Spleen (tissue), 11 donors: ENCODE measurements around the gene PALLD. TPM values are rescaled to one million over a fixed set of nuclear protein-coding genes. Genes with fewer than 3 reads are reported as not detected.
A peak's percentile ranks its signal among the peaks of the same experiment; 100 is the strongest.

Experiments
- DNase-seq: peaks from one replicate; pipeline ENCODE4 v3.0.0-alpha.2; 2020
- H3K27ac ChIP-seq, 8 donors: fragments of 200-600 bp; sonication (generic) in 7 of 8; 1 replicate in 4 of 8; 2 replicates in 4 of 8; pipeline versions ENCODE4 v1.5.0 to v1.8.0; 2016 to 2021; ENCODE audit warnings: inconsistent platforms in 4 of 8, mild to moderate bottlenecking in 4 of 8, moderate library complexity in 1 of 8
- H3K27me3 ChIP-seq, 7 donors: fragments of 200-600 bp; sonication (generic) in 6 of 7; replicated peaks in 1 of 7; 1 replicate in 4 of 7; 2 replicates in 3 of 7; pipeline versions ENCODE4 v1.5.0 to v1.8.0; 2016 to 2021; ENCODE audit warnings: inconsistent platforms in 3 of 7, mild to moderate bottlenecking in 1 of 7
- H3K36me3 ChIP-seq, 6 donors: fragments of 200-600 bp; sonication (generic) in 5 of 6; 1 replicate in 4 of 6; 2 replicates in 2 of 6; pipeline versions ENCODE4 v1.5.0 to v1.8.0; 2016 to 2021; ENCODE audit warnings: inconsistent platforms in 2 of 6
- H3K4me1 ChIP-seq, 6 donors: fragments of 200-600 bp; sonication (generic) in 5 of 6; 1 replicate in 3 of 6; 2 replicates in 3 of 6; pipeline versions ENCODE4 v1.5.0 to v1.8.0; 2016 to 2021; ENCODE audit warnings: inconsistent platforms in 3 of 6
- H3K4me3 ChIP-seq, 8 donors: fragments of 200-600 bp; sonication (generic) in 7 of 8; 1 replicate in 4 of 8; 2 replicates in 4 of 8; pipeline versions ENCODE4 v1.5.0 to v1.8.0; 2016 to 2021; ENCODE audit warnings: inconsistent platforms in 4 of 8, mild to moderate bottlenecking in 4 of 8, moderate library complexity in 2 of 8
- H3K9me3 ChIP-seq, 8 donors: fragments of 200-600 bp; sonication (generic) in 7 of 8; 1 replicate in 4 of 8; 2 replicates in 4 of 8; pipeline versions ENCODE4 v1.5.0 to v1.8.0; 2016 to 2021; ENCODE audit warnings: inconsistent platforms in 4 of 8
- CTCF ChIP-seq, 11 experiments: fragments of 200-600 bp in 7 of 11; fragments of 450-650 bp in 4 of 11; sonication (generic) in 4 of 11; IDR thresholded peaks in 8 of 11; conservative IDR thresholded peaks in 3 of 11; 1 replicate in 7 of 11; 2 replicates in 4 of 11; pipeline versions ENCODE4 v1.4.0 to v1.8.0; 2016 to 2021; ENCODE audit warnings: antibody characterized with exemption in 11 of 11, inconsistent platforms in 4 of 11, mild to moderate bottlenecking in 1 of 11
- POLR2A ChIP-seq, 3 donors: fragments of 450-650 bp; IDR thresholded peaks; one replicate each; pipeline ENCODE4 v1.5.1; 2017; ENCODE audit warnings: antibody characterized with exemption in 3 of 3, mild to moderate bottlenecking in 1 of 3
- POLR2AphosphoS5 ChIP-seq, 3 donors: sonication (generic); formaldehyde crosslinking; IDR thresholded peaks; one replicate each; pipeline ENCODE4 v1.5.1; 2017; ENCODE audit warnings: antibody characterized with exemption in 3 of 3
- WGBS, 5 donors: extraction: QIAGEN DNeasy Blood & Tissue Kit in 3 of 5; methylation state at CpG; one replicate each; pipeline versions ENCODE4 v1.1.5 to v1.1.7; 2013 to 2018; 5-methylcytosine and 5-hydroxymethylcytosine counted together
- intact Hi-C: fragments of 100-400 bp; cut with DNase I; formaldehyde crosslinking; loops from one replicate; pipeline ENCODE4 v1.15.0; 2023; ENCODE audit warnings: low total_unique reads
- polyA plus RNA-seq, 3 donors: library from polyadenylated mRNA; stranded (reverse); fragments of 200-250 nt; gene quantifications; one replicate each; pipeline ENCODE4 v1.2.1, GENCODE V29; 2013
- total RNA-seq, 7 donors: library from RNA; depleted of rRNA in 3 of 7; stranded (reverse); fragments of >200 nt in 3 of 7; fragmentation: NEBNext Ultra II Directional in 4 of 7; extraction: Animal tissue kit (Norgen Biotek cat#: 25700) in 4 of 7; gene quantifications; one replicate each; pipeline versions ENCODE4 v1.1.0 to v1.2.1, GENCODE V29; 2016 to 2021
- donor health status: healthy with polysubstance abuse.
- donor health status: DM: no; HTN: no; CAD: no; lungs with moderate emphysema.
- donor health status: DM: no; HTN: no; CAD: no.
- donor health status: Bipolar disorder and iron deficiency.
- donor health status: healthy.
- donor health status: DM: no; HTN: no; CAD: no.
- donor health status: DM: yes; HTN: yes; CAD: no.

Gene PALLD
- total and polyA plus RNA-seq, 10 donors, result 24.3 to 228 (median 142) TPM

- H3K36me3 ChIP-seq, result peaks cover 0 to 71% (median 24%) of the 10 kb centered on the region in 6 donors
- 91 to 99% (median 98%) methylated on average over 3 of the region's 3 CpGs for WGBS, 5 donors
- H3K4me1 ChIP-seq, result no peaks in the 10 kb centered on the region
These were observed 394.8 kb downstream of the PALLD start for GRCh38 chr4:168891688-168892087.

GRCh38 chr4:168892475-168892874 is 395.6 kb downstream of the PALLD start:
- no peak overlapping the region for H3K4me3 ChIP-seq
- H3K9me3 ChIP-seq, result no peaks in the 10 kb centered on the region
- intact Hi-C loops, result no loop called here
- H3K27ac ChIP-seq, result no peak overlapping the region
- no peak for TF ChIP-seq POLR2A (IDR thresholded peaks at IDR 0.05)
- TF ChIP-seq POLR2AphosphoS5 (IDR thresholded peaks at IDR 0.05), result no peak
- no peak for TF ChIP-seq CTCF (IDR thresholded peaks at IDR 0.05 in 8 of 11, conservative IDR thresholded peaks at IDR 0.05 in 3 of 11)
- peaks cover 0 to 79% (median 30%) of the 10 kb centered on the region in 6 donors for H3K36me3 ChIP-seq
- DNase-seq, result no peak
- no peaks in the 10 kb centered on the region for H3K4me1 ChIP-seq
- H3K27me3 ChIP-seq, result no peaks in the 10 kb centered on the region

More at GRCh38 chr4:168891688-168892087, 394.8 kb downstream of the PALLD start:
- H3K27me3 ChIP-seq, result no peaks in the 10 kb centered on the region
- TF ChIP-seq CTCF (IDR thresholded peaks at IDR 0.05 in 8 of 11, conservative IDR thresholded peaks at IDR 0.05 in 3 of 11), result no peak
- no peak for TF ChIP-seq POLR2AphosphoS5 (IDR thresholded peaks at IDR 0.05)
- no peak for TF ChIP-seq POLR2A (IDR thresholded peaks at IDR 0.05)
- DNase-seq, result no peak
- intact Hi-C loops, result no loop called here
- H3K4me3 ChIP-seq, result no peak overlapping the region
- H3K9me3 ChIP-seq, result no peaks in the 10 kb centered on the region
- H3K27ac ChIP-seq, result no peak overlapping the region

GRCh38 chr4:168893205-168893604 is 396.4 kb downstream of the PALLD start:
- intact Hi-C loops, result no loop called here
- H3K27ac ChIP-seq, result peak overlapping the region in 1 of 8 donors; percentile 25
- no peaks in the 10 kb centered on the region for H3K27me3 ChIP-seq
- H3K4me3 ChIP-seq, result no peak overlapping the region
- H3K4me1 ChIP-seq, result no peaks in the 10 kb centered on the region
- TF ChIP-seq POLR2A (IDR thresholded peaks at IDR 0.05) (no peak), POLR2AphosphoS5 (IDR thresholded peaks at IDR 0.05) (no peak), CTCF (IDR thresholded peaks at IDR 0.05 in 8 of 11, conservative IDR thresholded peaks at IDR 0.05 in 3 of 11) (no peak)
- H3K36me3 ChIP-seq, result peaks cover 0 to 86% (median 30%) of the 10 kb centered on the region in 6 donors
- DNase-seq, result no peak
- H3K9me3 ChIP-seq, result no peaks in the 10 kb centered on the region
- 74 to 86% (median 78%) methylated on average over 2 of the region's 2 CpGs for WGBS, 5 donors

- no peaks in the 10 kb centered on the region for H3K27me3 ChIP-seq
- peaks cover 0 to 92% (median 30%) of the 10 kb centered on the region in 6 donors for H3K36me3 ChIP-seq
- no peaks in the 10 kb centered on the region for H3K4me1 ChIP-seq
- 84 to 93% (median 85%) methylated on average over 3 of the region's 3 CpGs for WGBS, 5 donors
- H3K27ac ChIP-seq, result peak overlapping the region in 1 of 8 donors; percentile 25
- DNase-seq, result no peak
- no peak for TF ChIP-seq CTCF (IDR thresholded peaks at IDR 0.05 in 8 of 11, conservative IDR thresholded peaks at IDR 0.05 in 3 of 11)
- TF ChIP-seq POLR2A (IDR thresholded peaks at IDR 0.05), result no peak
- no peak for TF ChIP-seq POLR2AphosphoS5 (IDR thresholded peaks at IDR 0.05)
- intact Hi-C loops, result no loop called here
- no peak overlapping the region for H3K4me3 ChIP-seq
- H3K9me3 ChIP-seq, result no peaks in the 10 kb centered on the region
These were observed 397.0 kb downstream of the PALLD start for GRCh38 chr4:168893807-168894206.
